ENCODE measurements around the gene RALGPS1.

RALGPS1 gene, protein sequence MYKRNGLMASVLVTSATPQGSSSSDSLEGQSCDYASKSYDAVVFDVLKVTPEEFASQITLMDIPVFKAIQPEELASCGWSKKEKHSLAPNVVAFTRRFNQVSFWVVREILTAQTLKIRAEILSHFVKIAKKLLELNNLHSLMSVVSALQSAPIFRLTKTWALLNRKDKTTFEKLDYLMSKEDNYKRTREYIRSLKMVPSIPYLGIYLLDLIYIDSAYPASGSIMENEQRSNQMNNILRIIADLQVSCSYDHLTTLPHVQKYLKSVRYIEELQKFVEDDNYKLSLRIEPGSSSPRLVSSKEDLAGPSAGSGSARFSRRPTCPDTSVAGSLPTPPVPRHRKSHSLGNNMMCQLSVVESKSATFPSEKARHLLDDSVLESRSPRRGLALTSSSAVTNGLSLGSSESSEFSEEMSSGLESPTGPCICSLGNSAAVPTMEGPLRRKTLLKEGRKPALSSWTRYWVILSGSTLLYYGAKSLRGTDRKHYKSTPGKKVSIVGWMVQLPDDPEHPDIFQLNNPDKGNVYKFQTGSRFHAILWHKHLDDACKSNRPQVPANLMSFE
- total RNA-seq: 8.9 to 11.8 reads per million in 2 donors

DNA sequence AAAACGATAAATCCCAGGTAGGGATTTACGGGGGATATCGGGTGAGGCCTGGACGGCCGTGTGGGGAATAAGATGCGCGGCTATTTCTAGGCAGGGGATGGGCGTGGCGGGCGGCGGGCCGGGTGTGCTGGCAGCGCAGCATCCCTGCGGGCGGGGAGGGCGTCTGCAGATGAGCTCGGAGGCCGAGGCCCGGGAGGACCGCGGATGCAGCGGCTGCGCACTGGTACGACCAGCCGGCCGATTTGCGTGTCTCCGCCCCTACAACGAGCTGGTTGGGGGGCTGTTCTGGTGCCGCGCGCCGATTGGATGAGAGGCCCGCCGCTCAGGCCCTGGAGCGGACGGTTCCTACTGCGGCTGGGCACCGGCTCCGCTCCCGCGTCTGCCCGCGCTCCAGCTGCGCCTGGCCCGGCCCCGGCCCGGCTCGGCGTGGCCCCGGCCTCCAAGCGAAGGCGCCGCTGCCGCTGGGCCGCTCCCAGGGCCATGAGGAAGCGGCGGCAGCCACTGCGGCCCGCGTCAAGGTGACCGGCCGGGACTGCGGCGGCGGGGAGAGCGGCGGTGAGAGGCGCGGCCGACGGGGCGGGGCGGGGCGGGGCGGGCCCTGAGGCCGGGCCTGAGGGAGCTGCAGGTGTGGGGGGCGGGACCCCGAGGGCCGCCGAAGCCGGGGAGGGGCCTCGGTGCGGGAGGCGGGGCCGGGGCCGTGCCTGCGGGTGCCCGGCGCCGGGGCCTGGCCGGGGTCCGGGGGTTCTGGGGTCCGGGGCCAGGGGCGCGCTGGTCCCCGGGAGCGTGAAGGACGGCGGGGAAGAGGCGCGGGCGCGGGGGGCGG is at the start of gene RALGPS1:
Gene RALGPS1 (plus strand): TSS at position 325 of the 823 bp plus-strand sequence. CDS start 47,508 bp downstream, outside the sequence.
- DNase-seq: peak; percentile 79

DNA sequence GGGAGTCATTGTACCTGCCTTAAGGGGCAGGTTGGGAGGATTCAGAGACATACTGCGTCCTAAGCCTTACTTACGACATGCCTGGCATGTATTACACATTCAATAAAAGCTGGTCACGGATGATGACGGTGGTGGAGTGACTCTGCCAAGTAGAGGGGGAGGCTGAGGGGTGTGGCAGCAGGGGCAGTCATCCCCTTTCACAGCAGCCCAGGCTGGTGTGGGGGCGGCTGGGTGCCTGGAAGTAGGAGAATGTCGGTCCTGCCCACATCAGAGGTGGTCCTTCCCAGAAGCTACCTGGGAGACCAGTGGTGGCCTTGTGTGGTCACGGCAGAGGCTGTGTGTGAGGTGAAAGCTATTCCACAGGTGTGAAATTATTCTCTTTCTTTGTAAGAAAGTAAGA is 45.2 kb upstream of the RALGPS1 start:
- no peak for DNase-seq

DNA sequence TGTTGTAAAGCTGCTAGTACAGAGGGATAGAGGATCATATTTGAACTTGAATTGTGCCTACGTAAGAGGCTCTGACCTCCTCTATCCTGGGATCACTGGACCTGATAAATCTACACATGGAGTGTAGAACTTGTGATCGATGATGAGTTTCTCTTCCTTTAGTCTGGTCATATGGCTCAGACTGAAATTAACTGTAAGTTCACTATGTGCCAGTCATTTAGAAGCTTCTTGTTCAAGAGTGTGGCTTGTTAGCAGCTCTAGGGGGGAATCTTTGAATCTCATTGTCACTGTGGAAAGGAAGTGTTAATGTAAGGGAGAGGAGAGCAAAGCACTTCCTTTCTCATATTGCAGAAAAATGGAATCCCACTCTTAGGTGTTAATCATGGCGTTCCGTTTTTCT is 42.1 kb upstream of the RALGPS1 start:
- DNase-seq: no peak

DNA sequence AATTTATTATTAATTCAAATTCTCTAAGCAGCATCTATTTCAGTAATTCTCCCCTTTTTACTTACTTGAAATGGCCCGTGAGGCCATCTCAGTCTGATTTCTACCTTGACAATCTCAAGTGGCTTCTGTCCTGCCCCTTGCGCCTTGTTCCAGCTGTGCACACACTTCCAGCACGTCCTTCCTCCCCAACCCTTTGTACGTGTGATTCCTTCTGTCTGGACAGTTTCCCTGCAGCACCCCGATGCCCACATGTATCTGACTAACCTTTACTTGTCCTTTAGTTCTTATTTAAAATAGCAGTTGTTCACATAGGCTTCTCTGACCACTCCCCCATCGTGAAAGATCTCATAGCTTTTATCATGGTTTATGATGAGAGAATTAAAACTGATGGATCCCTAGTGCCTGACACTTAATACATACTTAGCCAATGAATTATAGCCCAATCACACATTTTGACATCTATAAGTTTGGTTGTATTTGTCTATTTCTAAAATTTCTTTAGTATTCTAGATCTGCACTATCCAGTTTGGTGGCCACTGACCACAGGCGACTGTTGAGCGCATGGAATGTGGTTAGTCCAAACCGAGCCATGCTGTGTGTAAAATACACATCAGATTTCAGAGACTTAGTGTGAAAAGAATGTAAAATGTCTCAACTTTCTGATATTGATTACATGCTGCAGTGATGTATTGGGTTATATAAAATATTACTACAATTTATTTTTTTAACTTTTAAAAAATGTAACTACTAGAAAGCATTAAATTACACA is 39.9 kb upstream of the RALGPS1 start:
- no peak for DNase-seq

DNA sequence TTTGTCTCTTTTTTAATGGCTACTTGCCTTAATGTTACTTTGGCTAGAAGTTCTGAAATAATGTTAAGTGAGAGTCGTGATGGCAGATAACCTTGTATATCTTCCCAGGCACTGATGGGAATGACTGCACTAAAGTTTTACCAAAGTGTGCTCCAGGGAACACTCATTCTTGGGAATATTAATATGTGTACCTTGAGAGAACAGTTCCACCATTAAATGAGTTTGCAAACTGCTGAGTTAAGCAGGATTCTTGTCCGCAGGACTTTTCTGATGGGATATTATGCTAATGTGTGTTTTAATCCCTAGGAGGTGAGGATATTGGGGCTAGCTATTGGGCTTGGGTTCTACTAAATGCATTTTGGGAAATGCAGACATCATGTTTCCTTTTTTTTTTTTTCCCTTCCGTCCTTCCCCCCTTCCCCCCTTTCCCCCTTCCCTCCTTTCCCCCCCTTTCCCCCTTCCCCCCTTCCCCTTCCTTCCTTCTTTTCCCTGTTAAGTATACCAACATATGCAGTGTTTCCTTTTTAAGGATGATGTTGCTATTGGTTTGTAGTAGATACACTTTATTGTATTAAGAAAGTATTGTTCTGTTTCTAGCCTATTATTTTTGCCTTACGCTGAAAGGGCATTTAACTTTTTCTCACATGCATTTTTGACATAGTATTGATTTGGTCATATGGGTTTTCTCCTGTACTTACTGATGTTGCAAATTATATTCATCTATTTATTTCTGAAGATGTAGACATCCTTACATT is 38.6 kb upstream of the RALGPS1 start:
- no peak for DNase-seq

DNA sequence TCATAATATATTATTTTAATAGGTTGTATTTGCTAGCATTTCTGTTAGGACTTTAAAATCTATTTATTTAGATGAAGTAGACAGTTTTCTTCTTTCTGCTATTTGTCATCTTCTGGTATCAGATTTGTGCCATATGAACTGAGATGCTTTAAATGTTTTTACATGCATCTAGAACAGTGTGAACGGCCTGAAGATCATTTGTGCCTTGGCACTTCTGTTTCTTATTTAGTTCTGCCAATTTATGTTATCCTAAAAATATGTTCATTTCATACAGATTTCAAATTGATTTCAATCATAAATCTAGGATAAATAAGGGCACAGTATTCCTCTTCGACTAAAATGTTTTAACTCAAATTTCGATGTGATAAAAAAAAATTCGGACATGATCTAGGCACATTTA is 38.1 kb upstream of the RALGPS1 start:
- no peak for DNase-seq

DNA sequence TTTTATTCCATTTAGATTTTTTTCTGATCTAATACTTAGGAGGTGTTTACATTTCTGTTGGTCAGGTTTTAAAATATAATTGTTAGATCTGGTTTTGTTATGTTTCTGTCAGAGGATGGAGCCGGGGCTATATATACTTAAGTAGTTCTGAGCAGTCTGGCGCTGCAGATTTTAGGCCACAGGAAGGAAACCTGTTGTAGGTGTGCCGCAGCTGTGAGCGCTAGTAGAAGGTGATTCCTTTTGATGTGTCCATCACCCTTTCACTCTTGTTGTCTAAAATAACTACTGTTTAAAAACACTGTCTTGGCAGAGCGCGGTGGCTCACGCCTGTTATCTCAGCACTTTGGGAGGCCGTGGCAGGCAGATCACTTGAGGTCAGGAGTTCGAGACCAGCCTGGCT is 37.2 kb upstream of the RALGPS1 start:
- no peak for DNase-seq

DNA sequence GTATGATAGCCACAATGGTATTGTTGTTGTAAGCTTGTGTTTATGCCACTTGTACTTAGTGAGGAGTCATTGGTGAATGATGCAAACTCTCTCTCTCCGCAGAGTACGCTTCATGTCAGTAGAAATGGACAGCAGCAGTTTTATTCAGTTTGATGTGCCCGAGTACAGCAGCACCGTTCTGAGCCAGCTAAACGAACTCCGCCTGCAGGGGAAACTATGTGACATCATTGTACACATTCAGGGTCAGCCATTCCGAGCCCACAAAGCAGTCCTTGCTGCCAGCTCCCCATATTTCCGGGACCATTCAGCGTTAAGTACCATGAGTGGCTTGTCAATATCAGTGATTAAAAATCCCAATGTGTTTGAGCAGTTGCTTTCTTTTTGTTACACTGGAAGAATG is 35.3 kb upstream of the RALGPS1 start:
- no peak for DNase-seq

DNA sequence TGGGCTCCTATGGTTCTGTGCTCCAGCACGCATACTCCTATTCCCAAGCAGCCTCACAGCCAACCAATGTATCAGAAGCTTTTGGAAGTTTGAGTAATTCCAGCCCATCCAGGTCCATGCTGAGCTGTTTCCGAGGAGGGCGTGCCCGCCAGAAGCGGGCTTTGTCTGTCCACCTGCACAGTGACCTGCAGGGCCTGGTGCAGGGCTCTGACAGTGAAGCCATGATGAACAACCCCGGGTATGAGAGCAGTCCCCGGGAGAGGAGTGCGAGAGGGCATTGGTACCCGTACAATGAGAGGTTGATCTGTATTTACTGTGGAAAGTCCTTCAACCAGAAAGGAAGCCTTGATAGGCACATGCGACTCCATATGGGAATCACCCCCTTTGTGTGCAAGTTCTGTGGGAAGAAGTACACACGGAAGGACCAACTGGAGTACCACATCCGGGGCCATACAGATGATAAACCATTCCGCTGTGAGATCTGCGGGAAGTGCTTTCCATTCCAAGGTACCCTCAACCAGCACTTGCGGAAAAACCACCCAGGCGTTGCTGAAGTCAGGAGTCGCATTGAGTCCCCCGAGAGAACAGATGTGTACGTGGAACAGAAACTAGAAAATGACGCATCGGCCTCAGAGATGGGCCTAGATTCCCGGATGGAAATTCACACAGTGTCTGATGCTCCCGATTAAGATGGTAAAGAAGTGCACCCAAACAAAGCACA is 34.2 kb upstream of the RALGPS1 start:
- DNase-seq: no peak

DNA sequence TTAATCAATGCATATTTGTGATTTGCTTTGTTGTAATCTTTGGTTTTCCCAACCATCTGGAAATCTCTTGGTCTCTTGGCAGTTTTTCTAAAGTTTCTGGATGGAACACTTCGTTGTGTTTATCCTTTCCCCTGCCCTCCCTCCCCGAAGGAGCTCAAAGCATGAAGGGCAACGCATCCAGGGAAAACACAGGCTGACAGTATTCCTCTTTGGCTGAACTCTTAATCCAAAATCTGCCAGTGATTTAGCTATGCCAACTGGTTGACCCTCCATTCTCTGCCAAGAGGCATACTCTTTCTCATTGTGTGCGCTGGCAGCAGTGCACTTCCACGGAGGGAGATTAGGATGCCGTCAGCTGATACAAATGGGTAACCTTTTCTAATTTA is 33.6 kb upstream of the RALGPS1 start:
- DNase-seq: no peak

DNA sequence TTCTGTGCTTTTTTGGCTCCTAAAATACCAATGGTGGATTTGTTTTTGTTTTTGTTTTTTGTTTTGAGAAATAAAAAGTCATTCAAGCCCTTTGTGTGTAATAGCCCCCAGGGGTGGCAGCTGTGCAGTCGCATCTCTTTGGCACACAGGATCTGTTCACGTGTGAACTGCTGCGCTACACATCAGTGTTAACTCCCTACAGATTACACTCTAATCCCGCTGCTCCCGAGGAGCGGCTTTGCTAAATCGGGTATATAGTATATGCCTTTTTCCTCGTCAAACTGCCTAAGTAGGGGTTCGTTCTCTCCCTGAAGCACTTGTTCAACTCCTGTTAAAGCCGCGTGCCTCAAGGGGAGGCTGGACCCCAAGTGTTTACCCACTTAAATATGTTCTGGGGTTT is 31.8 kb upstream of the RALGPS1 start:
- DNase-seq: no peak

DNA sequence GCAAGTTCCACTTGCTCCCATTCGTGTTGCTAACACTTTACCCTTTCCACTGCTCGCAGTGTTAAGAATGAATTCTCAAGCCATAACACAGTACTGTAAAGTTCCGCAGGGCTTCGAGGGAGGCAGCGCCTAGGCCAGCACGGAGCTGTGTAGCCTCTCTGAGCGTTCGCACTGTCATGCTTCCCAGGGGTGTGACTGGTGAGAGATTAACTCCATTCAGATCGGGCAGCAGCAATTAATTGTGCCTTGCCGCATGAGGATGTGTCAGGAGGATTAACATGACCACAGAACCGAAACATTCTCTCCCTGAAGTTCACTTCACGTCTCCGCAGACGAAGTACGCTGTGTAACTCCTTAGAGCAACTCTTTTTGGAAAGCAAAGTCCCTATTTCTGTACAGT is 30.9 kb upstream of the RALGPS1 start:
- no peak for DNase-seq

DNA sequence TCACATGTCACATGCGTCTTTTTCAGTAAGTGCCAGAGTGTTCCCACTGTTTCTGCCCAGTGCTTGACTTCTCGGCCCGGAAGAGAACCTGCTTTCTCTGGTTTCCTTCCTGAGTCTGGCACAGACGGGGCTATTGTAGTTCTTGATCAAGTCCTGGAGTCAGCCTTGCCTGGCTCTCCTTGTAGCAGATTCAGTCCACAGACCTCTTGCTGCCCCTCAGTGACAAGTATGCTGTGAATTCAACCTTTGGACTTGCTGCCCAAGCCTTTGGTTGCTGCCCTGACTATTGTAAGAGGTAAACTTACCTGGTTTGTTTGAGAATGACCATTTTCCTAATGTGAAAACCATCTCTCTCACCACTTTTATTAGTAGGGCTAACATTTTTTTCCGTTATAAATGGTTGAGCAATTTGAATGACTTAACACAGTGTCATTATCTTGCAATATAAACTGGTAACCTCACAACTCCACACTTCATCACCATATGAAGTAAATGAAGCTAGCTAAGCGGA is 29.4 kb upstream of the RALGPS1 start:
- DNase-seq: no peak

DNA sequence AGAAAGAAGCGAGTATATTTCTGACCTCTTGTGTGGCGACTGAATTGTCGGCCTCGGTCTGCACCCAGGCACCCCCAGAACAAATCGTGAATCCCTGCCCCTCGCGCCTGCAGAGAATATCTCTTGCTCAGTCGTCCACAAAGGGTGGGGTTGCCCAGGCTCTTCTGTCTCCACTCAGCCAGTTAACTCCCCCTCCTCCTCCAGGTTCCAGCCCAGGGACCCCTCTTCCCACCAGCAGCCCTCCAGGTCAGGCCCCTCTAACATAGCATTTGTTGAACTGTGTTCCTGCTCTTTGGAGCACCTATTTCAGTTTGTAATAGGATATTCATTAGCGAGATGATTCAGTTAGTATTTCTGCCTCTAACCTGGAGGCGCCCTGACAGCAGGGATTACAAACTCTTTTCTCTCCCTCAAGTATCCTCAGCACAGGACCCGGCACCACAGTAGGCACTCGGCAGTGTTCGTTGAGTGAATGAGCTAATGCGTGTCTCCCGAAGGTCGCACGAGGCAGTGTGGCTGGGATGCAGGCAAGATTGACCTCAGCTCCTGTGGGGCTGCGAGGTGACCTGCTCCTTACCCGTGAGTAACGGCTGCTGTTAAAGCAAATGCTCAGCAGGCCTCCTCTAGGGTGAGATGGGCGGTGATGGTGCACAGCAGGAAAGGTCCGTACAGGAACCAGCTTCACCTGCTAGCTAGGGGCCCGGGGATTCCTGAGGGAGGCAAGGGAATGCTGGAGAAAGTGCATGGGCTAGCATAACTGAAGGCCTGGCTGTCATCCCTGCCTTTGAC is 28.4 kb upstream of the RALGPS1 start:
- DNase-seq: no peak

DNA sequence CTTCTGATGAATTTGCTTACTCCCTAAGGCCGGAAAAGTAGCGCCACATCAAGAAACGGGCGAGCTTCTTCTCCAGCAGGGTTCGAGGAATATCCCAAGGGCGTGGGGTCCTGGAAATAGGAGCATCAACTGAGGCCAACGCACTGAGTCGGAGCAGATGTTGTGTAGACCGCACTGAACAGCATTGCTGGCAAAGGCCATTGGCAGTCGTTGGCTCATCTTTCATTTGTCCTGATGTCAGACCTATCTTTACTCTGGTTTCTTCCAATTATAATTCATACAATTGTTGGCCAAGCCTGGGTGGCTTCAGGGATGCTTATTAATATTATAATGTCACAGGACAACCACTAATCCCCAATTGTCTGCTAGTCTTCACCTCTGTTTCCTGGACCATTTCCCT is 27.7 kb upstream of the RALGPS1 start:
- DNase-seq: no peak

DNA sequence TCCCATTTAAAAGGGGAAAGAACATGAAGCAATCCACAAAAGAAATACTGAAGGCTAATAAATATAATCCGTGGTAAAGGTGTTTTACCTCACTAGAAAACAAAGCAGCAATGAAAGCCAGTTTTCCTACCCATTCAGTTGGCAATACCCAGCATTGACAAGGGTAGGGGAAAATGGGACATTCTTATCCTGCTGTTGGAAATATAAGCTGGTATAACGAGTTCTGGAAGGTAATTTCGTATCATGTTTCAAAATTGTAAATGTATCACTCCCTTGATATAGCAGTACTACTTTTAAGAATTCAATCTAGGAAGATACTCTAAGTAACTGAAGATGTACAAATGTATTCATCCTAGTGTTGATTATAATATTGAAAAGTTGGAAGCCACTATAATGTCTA is 22.9 kb upstream of the RALGPS1 start:
- DNase-seq: no peak

DNA sequence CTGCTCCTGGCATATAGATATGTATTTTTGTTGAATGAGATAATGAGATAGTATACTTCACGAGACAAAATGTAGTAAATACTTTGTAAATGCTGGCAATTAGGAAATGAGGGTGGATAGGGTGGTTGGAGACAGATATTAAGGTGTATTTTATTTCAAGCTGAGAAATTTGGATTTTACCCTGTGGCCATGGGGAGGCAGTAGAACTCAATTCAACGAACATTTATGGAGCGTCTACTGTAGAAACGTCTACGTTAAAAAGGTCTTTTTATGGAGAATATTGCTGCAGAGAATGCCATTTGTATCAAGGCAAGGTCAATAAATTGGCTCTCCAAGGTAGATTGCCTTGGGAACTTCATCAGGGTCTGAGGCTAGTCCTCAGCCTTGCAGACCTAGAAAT is 21.5 kb upstream of the RALGPS1 start:
- DNase-seq: no peak

DNA sequence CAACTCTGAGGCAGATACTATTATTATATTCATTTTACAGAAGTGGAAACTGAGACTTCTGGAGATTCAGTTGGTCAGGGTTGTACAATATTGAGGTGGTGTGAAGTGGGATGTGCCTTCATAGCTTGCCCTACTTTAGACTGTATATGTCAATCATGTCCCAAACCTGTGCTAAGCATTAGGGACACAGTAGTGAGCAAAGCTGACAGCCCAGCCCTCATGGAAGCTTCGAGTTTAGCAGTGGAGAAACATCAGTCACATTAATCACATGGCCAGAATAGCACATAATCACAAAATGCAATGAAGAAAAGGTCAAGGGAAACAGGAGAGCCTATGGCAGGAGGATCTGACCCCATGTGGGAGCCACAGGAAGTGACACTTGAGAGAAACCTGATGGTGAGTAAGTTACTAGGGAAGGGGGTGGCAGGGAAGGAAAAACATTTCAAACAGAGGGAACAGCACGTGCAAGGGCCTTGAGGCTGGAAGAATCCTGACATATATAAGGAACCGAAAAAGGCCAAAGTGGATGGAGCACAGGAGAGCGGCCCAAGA is 20.5 kb upstream of the RALGPS1 start:
- DNase-seq: no peak

DNA sequence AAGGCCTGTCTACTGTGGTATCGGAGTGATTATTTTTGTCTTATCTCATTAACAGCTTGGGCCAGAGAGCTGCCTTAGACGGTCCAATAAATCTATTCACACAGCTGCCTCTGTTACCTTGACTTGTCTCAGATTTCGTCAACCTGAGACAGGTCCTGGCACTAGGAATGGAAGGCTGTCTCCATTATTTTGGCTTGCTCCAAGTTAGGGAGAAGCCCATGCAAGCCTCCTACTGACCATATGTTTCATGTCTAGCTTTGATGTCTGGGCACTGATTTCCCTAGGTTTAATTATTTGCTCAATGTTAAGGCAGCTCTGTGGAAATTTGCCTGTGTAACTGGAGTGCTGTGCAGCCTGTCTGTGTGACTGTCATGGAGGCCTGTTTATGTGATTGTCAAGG is 12.4 kb upstream of the RALGPS1 start:
- DNase-seq: no peak

DNA sequence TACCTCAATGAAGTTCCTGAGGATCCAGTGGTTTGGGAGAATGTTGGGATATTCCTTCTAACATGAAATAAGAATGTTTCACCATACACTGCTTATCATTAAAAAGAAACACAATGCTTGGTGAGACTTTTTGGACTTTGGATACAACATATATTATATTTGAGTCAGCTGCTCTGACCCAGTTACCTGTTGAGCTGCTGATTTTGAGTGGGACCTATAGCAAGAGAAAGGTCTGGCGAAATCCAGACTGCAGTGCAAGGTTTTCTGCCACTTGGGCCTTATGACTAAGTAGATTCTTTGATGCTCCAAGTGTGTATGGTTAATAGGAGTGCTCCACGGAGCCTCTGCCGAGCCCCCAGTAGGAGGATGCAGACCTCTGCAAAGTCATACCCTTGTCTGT is 10.0 kb upstream of the RALGPS1 start:
- no peak for DNase-seq

Data from T-helper 9 cell (primary cell).